K562 (cell line): ENCODE data around the gene RAB14. TPM values are rescaled to one million over a fixed set of nuclear protein-coding genes. Genes with fewer than 3 reads are reported as not detected.

Source experiments
- ATAC-seq: fragments of 200-7000 bp; cut with Tn5 transposase; 3 replicates; pipeline ENCODE4 v1.9.1; 2020; ENCODE audit warnings: moderate library complexity
- BruUV-seq: library from RNA; stranded (reverse); fragments of 400-500 nt; replicated peaks from 2 replicates; lab custom pipeline; 2021; lab: Mats Ljungman, UMichigan
- CTCF ChIA-PET: fragments of 300-600 bp; formaldehyde crosslinking; extraction: SDS; loops from one replicate; lab custom pipeline; 2021; ENCODE audit warnings: low intra/inter-chr PET ratio; lab: Yijun Ruan, JAX
- POLR2A ChIA-PET: fragments of 300-600, 350-650 bp; sonication (Branson Sonifier 250); formaldehyde crosslinking; extraction: SDS; loops from one replicate; lab custom pipeline; 2021; ENCODE audit warnings: antibody characterized with exemption, inconsistent platforms; lab: Yijun Ruan, JAX
- DNase-seq, 4 experiments: peaks; one replicate each; pipeline versions ENCODE4 v3.0.0 to v3.0.0-alpha.2; 2011 to 2018; ENCODE audit warnings: low spot score in 3 of 4, mixed read lengths in 3 of 4; ENCODE audit errors: extremely low read depth in 1 of 4
- FAIRE-seq: peaks from 2 replicates; lab custom pipeline; 2011; peaks lifted over from hg19 to GRCh38; lab: Jason Lieb, UNC
- H2AFZ ChIP-seq: 2 replicates; pipeline ENCODE4 v1.6.0; 2011; ENCODE audit warnings: low read depth, low read length, control low read depth, inconsistent platforms
- H3K27ac ChIP-seq: fragments of 200-600 bp; 3 replicates; pipeline ENCODE4 v1.8.0; 2011; ENCODE audit warnings: low read depth, mild to moderate bottlenecking, control low read depth, inconsistent platforms, low read length, moderate library complexity, mixed read lengths; ENCODE audit errors: extremely low read depth
- H3K27me3 ChIP-seq, 2 experiments: fragments of 300-600 bp in 1 of 2; 2 replicates in 1 of 2; 3 replicates in 1 of 2; pipeline versions ENCODE4 v1.6.0 to v1.8.0; 2011; ENCODE audit warnings: inconsistent platforms in 2 of 2, low read length in 2 of 2, mild to moderate bottlenecking in 1 of 2, mixed read lengths in 1 of 2, moderate library complexity in 1 of 2; ENCODE audit not compliant: control insufficient read depth in 2 of 2, insufficient read depth in 2 of 2
- H3K36me3 ChIP-seq: fragments of 300-600 bp; 3 replicates; pipeline ENCODE4 v1.8.0; 2011; ENCODE audit warnings: mild to moderate bottlenecking, low read length, inconsistent platforms; ENCODE audit not compliant: control insufficient read depth, insufficient read depth
- H3K4me1 ChIP-seq, 2 experiments: fragments of 200-600 bp in 1 of 2; replicated peaks in 1 of 2; 2 replicates in 1 of 2; 3 replicates in 1 of 2; pipeline versions ENCODE4 v1.5.1 to v1.8.0; 2011; ENCODE audit warnings: inconsistent platforms in 2 of 2, low read length in 2 of 2, mild to moderate bottlenecking in 1 of 2, mixed read lengths in 1 of 2, moderate library complexity in 1 of 2; ENCODE audit not compliant: control insufficient read depth in 2 of 2, insufficient read depth in 2 of 2
- H3K4me2 ChIP-seq: 2 replicates; pipeline ENCODE4 v1.6.1; 2011; ENCODE audit warnings: low read length, control low read depth, inconsistent platforms, mixed read lengths; ENCODE audit not compliant: insufficient read depth
- H3K4me3 ChIP-seq: fragments of 200-600 bp; sonication (generic), shearing (Covaris generic); 2 replicates; pipeline ENCODE4 v1.5.1; 2016; ENCODE audit warnings: control low read depth, inconsistent platforms
- H3K79me2 ChIP-seq: fragments of 200-600 bp; 3 replicates; pipeline ENCODE4 v1.8.0; 2011; ENCODE audit warnings: low read length, inconsistent platforms; ENCODE audit not compliant: control insufficient read depth, insufficient read depth
- H3K9ac ChIP-seq, 2 experiments: 2 replicates each; pipeline versions ENCODE4 v1.6.0 to v1.6.1; 2011; ENCODE audit warnings: low read depth in 2 of 2, low read length in 2 of 2, control low read depth in 1 of 2, inconsistent platforms in 1 of 2, mild to moderate bottlenecking in 1 of 2, mixed read lengths in 1 of 2; ENCODE audit not compliant: insufficient read depth in 1 of 2
- H3K9me1 ChIP-seq: one replicate; pipeline ENCODE4 v1.6.0; 2011; ENCODE audit warnings: inconsistent platforms, mild to moderate bottlenecking, low read length, moderate library complexity; ENCODE audit not compliant: control insufficient read depth, insufficient read depth
- H3K9me3 ChIP-seq: replicated peaks from 2 replicates; pipeline ENCODE4 v1.5.1; 2011; ENCODE audit warnings: low read depth, low read length, inconsistent platforms; ENCODE audit not compliant: control insufficient read depth, insufficient read depth
- H4K20me1 ChIP-seq: replicated peaks from 2 replicates; pipeline ENCODE4 v1.6.1; 2011; ENCODE audit warnings: low read length, inconsistent platforms, mixed read lengths; ENCODE audit not compliant: control insufficient read depth, insufficient read depth
- ATF3 ChIP-seq, 2 experiments: fragments of 450-650 bp in 1 of 2; sonication (generic) in 1 of 2; formaldehyde crosslinking in 1 of 2; IDR thresholded peaks in 1 of 2; conservative IDR thresholded peaks in 1 of 2; 2 replicates each; pipeline versions ENCODE4 v1.6.1 to v1.8.1; 2016 to 2023; ENCODE audit warnings: mild to moderate bottlenecking in 2 of 2, moderate library complexity in 2 of 2, inconsistent platforms in 1 of 2, missing genetic modification reagents in 1 of 2
- EGR1 ChIP-seq: fragments of 450-650 bp; conservative IDR thresholded peaks from 2 replicates; pipeline ENCODE4 v1.6.1; 2017; ENCODE audit warnings: mild to moderate bottlenecking
- ESRRA ChIP-seq: fragments of 450-650 bp; IDR thresholded peaks from 2 replicates; pipeline ENCODE4 v1.6.1; 2014; ENCODE audit warnings: low read depth, mild to moderate bottlenecking, moderate library complexity, borderline replicate concordance
- FOSL1 ChIP-seq: fragments of 200-800 bp; sonication (Bioruptor generic); conservative IDR thresholded peaks from 2 replicates; pipeline ENCODE4 v1.6.1; 2016; ENCODE audit warnings: missing genetic modification characterization, missing compliant biosample characterization
- JUND ChIP-seq, 2 experiments: IDR thresholded peaks; 2 replicates in 1 of 2; 3 replicates in 1 of 2; pipeline ENCODE4 v1.6.1; 2011; ENCODE audit warnings: borderline replicate concordance in 2 of 2, low read depth in 2 of 2, low read length in 2 of 2, improper control_type of control experiment in 1 of 2, missing biosample characterization in 1 of 2, missing genetic modification characterization in 1 of 2, missing genetic modification reagents in 1 of 2
- KDM1A ChIP-seq, 2 experiments: fragments of 450-650 bp; IDR thresholded peaks; 2 replicates each; pipeline ENCODE4 v1.6.1; 2016; ENCODE audit warnings: mild to moderate bottlenecking in 2 of 2
- NFIC ChIP-seq: fragments of 450-650 bp; IDR thresholded peaks from 2 replicates; pipeline ENCODE4 v1.6.1; 2017; ENCODE audit warnings: mild to moderate bottlenecking, inconsistent platforms
- VEZF1 ChIP-seq: fragments of 200-800 bp; sonication (Bioruptor generic); IDR thresholded peaks from 2 replicates; pipeline ENCODE4 v1.6.1; 2017; ENCODE audit warnings: missing genetic modification characterization, missing compliant biosample characterization
- ZNF311 ChIP-seq: fragments of 250-450 bp; sonication (Bioruptor Pico); IDR thresholded peaks from 2 replicates; pipeline ENCODE4 v1.4.0; 2020; ENCODE audit warnings: mild to moderate bottlenecking, moderate library complexity
- ZNF384 ChIP-seq: IDR thresholded peaks from 2 replicates; pipeline ENCODE4 v1.6.1; 2012; ENCODE audit warnings: low read depth, low read length, improper control_type of control experiment
- WGBS: fragments of 100-300 bp; shearing (Covaris generic); methylation state at CpG from one replicate; pipeline ENCODE4 v1.1.6; 2016; ENCODE audit warnings: low coverage, mixed read lengths; ENCODE audit not compliant: insufficient coverage; ENCODE audit errors: missing lambda C conversion rate; 5-methylcytosine and 5-hydroxymethylcytosine counted together
- in situ Hi-C: fragments of 300-500 bp; cut with MboI; formaldehyde crosslinking; loops from 4 replicates; pipeline ENCODE4 v1.15.0; 2018; ENCODE audit warnings: inconsistent platforms, mixed read lengths
- intact Hi-C: fragments of 100-400 bp; cut with micrococcal nuclease; formaldehyde crosslinking; loops from 2 replicates; pipeline ENCODE4 v1.14.2; 2022
- polyA plus RNA-seq, 8 experiments: library from polyadenylated mRNA; depleted of rRNA in 4 of 8; stranded (reverse) in 5 of 8; unstranded in 3 of 8; fragments of >200 nt; fragmentation: Nextera tagmentation in 2 of 8; fragmentation: Illumina TruSeq in 1 of 8; extraction: Ambion mirVana in 2 of 8; extraction: Trizol in 1 of 8; gene quantifications; 2 replicates each; pipeline versions ENCODE4 v1.2.1 to v1.2.3, GENCODE V29; 2011 to 2014; ENCODE audit warnings: inconsistent platforms in 1 of 8, missing spikeins in 1 of 8
- total RNA-seq, 7 experiments: library from RNA; depleted of rRNA in 6 of 7; stranded (reverse); fragments of >200 nt in 6 of 7; fragmentation: Illumina TruSeq in 2 of 7; extraction: Trizol in 2 of 7; gene quantifications; 2 replicates each; pipeline versions ENCODE4 v1.2.1 to v1.2.3, GENCODE V29; 2011 to 2021; ENCODE audit warnings: low replicate concordance in 1 of 7

The RAB14 gene
- total and polyA plus RNA-seq, 9 of the 15 experiments (the other 6 are each of a cell fraction or from before 2014, with no cell fraction given), result 10.3 to 41.8 (median 20.9) TPM

DNA sequence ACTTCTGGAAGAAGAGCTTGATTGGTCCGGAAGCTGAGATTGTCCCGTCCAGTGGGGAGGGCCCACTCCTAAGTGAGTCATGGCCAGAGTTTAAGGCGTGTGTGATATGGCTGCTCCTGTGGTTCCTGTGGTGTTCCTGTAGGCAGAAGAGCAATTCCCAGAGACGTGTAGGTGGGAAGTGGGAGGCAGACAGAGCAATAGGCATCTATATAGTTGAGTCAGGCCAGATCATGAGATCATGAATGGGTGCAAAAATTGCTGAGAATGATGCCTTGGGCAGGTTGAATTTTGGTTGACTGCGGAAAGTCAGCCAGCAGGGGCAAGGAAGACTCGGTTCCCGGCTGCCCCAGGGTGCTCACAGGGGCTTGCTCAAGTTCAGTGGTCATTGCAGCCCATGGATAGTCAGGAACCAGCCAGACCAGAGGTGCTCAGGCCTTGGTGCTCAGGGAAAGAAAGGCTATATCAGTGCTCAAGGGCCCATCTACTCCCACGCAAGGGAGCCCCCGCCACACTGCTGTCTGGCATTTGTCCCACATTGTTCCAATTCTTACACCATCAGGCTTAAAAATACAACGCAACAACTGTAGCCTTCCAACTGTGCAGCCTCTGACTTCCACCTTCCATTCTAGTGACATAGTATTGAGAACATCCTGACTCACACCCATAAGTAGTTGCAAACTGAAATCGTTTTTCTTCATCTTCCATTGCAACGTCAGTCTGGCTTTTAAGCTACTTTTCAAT, 45.3 kb upstream of the RAB14 start:
- Histone ChIP-seq H2AFZ (peak overlapping the region; percentile 50), H3K79me2 (no peaks in the 10 kb centered on the region), H3K36me3 (no peaks in the 10 kb centered on the region), H3K4me1 (peaks cover 9 to 10% of the 10 kb centered on the region in 2 experiments; a peak in 4 of 5 replicates), H3K27me3 (no peaks in the 10 kb centered on the region), H3K9me3 (no peaks in the 10 kb centered on the region), H3K9ac (0 out of 4 replicates have a peak overlapping the region, but pooled peaks of 1 of the 2 experiments have one; percentile 45), H4K20me1 (no peaks in the 10 kb centered on the region), H3K27ac (no peak overlapping the region; the same call in 2 of the 3 replicates), H3K4me3 (no peak overlapping the region), H3K4me2 (peak overlapping the region; percentile 21; the same call in 1 of the 2 replicates), H3K9me1 (no peaks in the 10 kb centered on the region)
- ATAC-seq, result peak; percentile 57
- BruUV-seq, result no TSS peak
- POLR2A ChIA-PET, result interaction anchor here (1.9 kb wide), 1 partner anchor 12 kb away, joined by 9 read pairs; no protein-coding TSS in a partner anchor
- in situ Hi-C loops, result no loop called here
- intact Hi-C loops, result no loop called here
- CTCF ChIA-PET, result no interaction called here
- peak; percentile 32 for FAIRE-seq
- TF ChIP-seq EGR1 (peak; percentile 71), FOSL1 (tag) (peak; percentile 80), KDM1A (IDR thresholded peaks at IDR 0.05) (0 out of 4 replicates have a peak, but pooled peaks of 1 of the 2 experiments have one; percentile 12), VEZF1 (peak; percentile 45), NFIC (peak; percentile 63), ZNF384 (no peak), JUND (IDR thresholded peaks at IDR 0.05; ENCODE audit: borderline replicate concordance, low read depth, low read length) (peak; percentile 54; the same call in 1 of the 2 replicates), JUND (tag; IDR thresholded peaks at IDR 0.05; ENCODE audit: borderline replicate concordance, low read depth, low read length) (no peak; the same call in 2 of the 3 replicates), ATF3 (IDR thresholded peaks at IDR 0.05) (peak; percentile 36; the same call in 1 of the 2 replicates), ATF3 (CRISPR knock-in tag; conservative IDR thresholded peaks at IDR 0.05) (no peak), ESRRA (no peak), ZNF311 (no peak)
- DNase-seq, result peak in 2 of 4 experiments; percentile 16 to 36
- WGBS, result 16% methylated on average over 12 of the region's 12 CpGs
